HG02571 (cell line): ENCODE measurements around the gene HDAC11.
A peak's percentile ranks its signal among the peaks of the same experiment; 100 is the strongest.
"Not testable (repeated sequence)": the region's sequence is repeated elsewhere in the genome, so short reads cannot be mapped to it uniquely, and the experiment has no call there.

Experiments used
- ATAC-seq: cut with Tn5 transposase; IDR thresholded peaks from one replicate; pipeline ENCODE4 v1.9.1; 2021; ENCODE audit warnings: mild to moderate bottlenecking, moderate library complexity; ENCODE audit not compliant: unreplicated experiment

The HDAC11 gene

GRCh38 chr3:13492976-13493866 is 13.1 kb downstream of the HDAC11 start:
- no peak for ATAC-seq

GRCh38 chr3:13493867-13494441 is 13.8 kb downstream of the HDAC11 start:
- ATAC-seq = no peak

DNA sequence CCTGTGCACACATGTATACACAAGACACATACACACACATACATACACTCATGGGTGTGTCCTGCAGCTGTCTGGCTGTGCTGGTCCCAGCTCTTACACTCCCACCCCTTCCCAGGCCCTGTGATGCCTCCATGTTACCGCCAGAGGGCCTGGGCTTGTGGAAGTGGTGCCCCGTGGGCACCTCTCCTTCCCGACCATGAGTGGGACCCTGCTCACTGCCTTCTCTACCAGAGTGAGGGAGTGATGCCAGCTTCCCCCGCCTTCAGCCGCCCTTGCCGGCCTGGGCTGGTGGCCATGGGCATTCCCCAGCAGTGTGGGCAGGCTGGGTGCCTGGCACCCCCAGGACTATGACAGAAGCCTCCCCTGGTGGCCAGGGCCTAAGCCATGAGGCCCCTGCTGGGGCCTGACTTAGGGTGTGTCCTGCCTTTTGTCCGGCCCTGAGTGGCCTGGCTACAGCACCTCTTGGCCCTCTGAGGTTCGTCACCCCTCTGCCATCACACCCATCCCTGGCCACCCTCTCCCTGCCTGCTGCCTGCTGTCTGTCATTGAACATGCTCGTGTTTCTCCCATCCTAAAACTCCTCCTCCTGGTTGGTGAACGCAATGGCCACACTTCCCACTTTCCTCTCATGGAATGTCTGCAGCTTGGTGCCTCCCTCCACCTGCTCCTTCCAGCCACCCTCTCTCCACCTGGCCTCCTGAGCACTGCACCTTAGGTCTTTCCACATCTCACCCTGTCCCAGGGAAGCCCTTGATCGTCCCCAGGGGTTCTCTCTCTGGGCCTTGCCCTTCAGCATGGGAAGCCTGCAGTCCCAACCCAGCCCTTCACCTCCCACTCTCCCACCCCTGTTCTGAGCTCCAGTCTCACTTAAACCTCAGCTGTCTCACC is 14.6 kb downstream of the HDAC11 start:
- no peak for ATAC-seq

- no peak for ATAC-seq
Observed at GRCh38 chr3:13495351-13495813, 15.3 kb downstream of the HDAC11 start.

GRCh38 chr3:13495921-13496723 is 16.0 kb downstream of the HDAC11 start:
- peak; percentile 63 for ATAC-seq

GRCh38 chr3:13496879-13497278 is 16.8 kb downstream of the HDAC11 start:
- ATAC-seq = no peak

DNA sequence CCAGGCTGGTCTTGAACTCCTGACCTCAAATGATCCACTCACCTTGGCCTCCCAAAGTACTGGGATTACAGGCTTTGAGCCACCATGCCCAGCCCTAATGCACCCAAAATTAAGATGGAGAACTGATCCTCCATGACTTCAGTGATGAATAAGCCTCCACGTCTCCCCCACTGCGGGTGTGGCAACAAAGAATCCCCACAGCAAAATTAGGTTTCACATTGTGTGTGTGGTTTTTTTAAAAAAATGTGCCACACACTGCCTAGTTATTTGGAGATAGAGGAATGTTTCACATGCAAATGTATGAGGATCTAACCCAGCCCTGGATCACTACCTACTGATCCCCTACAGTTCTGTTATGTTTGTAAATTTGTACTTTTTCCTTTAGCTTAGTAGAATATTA is 17.3 kb downstream of the HDAC11 start:
- ATAC-seq = no peak

- ATAC-seq = no peak
Observed at GRCh38 chr3:13498354-13499060, 18.4 kb downstream of the HDAC11 start.

GRCh38 chr3:13499246-13499645 is 19.1 kb downstream of the HDAC11 start:
- not testable (repeated sequence) for ATAC-seq

DNA sequence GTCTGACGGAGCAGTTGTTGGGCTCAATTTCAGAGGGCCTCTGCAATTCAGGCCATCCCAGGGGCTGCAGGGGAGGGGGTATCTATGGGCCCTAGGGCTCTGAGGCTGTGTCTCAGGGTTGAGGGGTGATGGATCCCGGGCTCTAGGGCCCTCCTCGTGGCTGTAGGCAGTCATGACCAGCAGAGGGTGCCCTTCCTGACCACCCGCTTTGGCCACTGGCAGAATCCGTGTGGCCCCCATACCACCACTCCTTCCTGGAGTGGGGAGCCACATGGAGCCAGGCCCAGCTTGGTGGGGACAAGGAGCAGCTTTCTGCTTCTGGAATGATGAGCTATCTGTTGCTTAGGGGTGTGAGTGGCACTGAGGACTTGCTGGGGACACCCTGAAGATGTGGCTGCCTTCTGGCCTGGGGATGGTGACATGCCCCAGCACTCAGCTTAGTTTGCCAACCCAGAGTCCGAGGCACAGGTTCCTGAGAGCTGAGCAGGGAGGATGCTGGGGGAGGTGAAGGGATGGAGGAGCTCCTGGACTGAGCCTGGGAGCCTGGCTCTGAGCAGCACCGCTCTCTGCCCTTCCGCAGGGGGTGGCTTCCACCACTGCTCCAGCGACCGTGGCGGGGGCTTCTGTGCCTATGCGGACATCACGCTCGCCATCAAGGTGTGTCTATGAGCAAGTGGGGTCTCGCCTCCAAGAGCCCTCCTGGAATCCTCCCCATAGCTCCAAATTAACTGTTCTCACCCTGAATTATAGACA is 20.2 kb downstream of the HDAC11 start:
- no peak for ATAC-seq

- no peak for ATAC-seq
Observed at GRCh38 chr3:13501056-13501455, 20.9 kb downstream of the HDAC11 start.

DNA sequence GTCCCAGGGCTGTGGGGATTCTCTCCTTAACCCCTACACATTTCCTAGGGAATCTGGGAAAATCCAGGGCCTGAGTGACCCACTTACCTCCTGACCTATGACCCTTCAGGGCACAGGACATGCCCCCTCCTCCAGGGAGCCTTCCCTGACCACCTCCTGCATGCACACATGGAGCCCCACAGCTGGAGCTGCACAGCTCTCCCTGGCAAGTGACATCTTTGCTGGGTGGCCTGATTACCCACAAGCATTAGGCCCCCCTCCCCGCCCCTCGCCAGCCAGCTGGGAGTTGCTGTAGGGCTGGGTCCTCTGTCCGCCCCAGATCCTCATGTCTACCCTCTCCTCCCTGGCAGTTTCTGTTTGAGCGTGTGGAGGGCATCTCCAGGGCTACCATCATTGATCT is 21.4 kb downstream of the HDAC11 start:
- no peak for ATAC-seq

GRCh38 chr3:13501958-13502790 is 22.1 kb downstream of the HDAC11 start:
- no peak for ATAC-seq

DNA sequence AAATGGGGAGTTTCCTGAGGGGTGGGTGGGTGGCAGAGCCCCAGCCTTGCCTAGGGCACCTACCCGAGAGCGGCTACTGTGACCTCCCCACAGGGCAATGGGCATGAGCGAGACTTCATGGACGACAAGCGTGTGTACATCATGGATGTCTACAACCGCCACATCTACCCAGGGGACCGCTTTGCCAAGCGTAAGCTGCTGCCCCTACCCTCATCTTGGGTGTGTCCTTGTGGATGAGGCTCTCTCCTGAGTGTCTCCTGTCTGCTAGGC is 22.6 kb downstream of the HDAC11 start:
- no peak for ATAC-seq

GRCh38 chr3:13504161-13504831 is 24.2 kb downstream of the HDAC11 start:
- ATAC-seq = no peak

DNA sequence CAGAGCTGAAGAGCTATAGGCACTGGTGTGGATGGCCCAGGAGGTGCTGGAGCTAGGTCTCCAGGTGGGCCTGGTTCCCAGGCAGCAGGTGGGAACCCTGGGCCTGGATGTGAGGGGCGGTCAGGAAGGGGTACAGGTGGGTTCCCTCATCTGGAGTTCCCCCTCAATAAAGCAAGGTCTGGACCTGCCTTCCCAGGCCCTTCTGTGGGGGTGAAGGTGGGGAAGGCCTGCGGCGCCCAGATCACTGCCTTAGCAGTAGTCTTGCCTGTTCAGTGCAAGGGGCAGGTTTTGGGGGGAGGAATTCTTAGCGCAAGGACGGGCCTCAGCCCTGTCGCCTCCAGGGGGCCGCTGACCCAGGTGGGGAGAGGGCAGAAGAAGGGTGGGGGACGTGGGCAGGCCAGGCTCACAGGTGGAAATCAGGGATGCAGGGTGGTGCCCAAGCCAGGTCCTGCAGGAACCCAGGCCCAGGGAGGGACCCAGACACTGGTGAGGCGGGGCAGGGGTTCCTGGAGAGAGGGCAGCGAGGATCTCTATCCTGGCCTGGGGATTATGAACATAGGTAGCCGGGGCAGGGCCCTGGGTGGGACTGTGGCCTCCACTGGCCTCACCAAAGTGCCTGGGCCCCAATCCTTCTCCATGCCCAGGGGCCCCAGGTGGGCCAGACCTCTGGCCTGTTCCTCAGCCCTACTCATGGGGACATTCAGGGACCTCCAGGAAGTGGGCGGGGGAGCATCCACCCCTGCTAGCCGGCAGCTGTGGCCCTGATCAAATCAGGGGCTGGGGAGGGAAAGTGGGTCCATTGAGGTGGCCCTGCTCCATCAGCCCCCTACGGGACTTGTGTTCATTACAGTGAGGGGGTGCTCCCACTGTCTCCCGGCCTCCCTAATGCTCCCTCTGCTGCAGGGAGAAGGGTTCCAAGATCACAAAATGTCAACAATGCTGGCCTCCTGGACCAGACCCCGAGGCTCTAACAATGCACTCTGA is 25.3 kb downstream of the HDAC11 start:
- no peak for ATAC-seq

- ATAC-seq = no peak
Observed at GRCh38 chr3:13506239-13506638, 26.1 kb downstream of the HDAC11 start.
